ENCODE data around the gene UQCC2. TPM values are rescaled to one million over a fixed set of nuclear protein-coding genes. Genes with fewer than 3 reads are reported as not detected.

Gene UQCC2
- total and polyA plus RNA-seq, 12 donors, result 7.4 to 214 (median 72.9) TPM

DNA sequence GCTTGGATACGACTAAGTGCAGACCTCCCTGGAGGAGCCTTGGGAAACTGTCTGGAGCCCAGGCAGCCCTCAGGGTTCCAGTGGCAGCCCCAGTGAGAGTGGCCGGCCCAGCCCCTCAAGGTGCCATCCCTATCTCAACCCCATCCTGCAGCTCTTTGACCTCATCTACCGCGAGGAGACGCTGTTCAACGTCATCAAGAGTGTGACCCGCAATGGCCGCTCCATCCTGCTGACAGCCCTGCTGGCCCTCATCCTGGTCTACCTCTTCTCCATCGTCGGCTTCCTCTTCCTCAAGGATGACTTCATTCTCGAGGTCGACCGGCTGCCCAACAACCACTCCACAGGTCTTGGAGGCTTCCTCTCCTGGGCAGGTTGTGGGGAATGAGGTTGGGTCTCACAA, 20.7 kb downstream of the UQCC2 start:
- no peak overlapping the region for H3K27ac ChIP-seq
- 82 to 96% (median 88%) methylated on average over 12 to 13 of the region's 13 CpGs for WGBS, 4 donors
- intact Hi-C loops (cut with DNase I), result no loop called here
- H3K9me3 ChIP-seq (replicated peaks in 1 of 3), result no peaks in the 10 kb centered on the region
- no peak overlapping the region for H3K4me3 ChIP-seq
- H3K4me1 ChIP-seq (replicated peaks in 1 of 2), result peaks cover 0 to 15% of the 10 kb centered on the region in 2 donors
- no peak for DNase-seq
- no peaks in the 10 kb centered on the region for H3K27me3 ChIP-seq
- TF ChIP-seq, protein P1, sequence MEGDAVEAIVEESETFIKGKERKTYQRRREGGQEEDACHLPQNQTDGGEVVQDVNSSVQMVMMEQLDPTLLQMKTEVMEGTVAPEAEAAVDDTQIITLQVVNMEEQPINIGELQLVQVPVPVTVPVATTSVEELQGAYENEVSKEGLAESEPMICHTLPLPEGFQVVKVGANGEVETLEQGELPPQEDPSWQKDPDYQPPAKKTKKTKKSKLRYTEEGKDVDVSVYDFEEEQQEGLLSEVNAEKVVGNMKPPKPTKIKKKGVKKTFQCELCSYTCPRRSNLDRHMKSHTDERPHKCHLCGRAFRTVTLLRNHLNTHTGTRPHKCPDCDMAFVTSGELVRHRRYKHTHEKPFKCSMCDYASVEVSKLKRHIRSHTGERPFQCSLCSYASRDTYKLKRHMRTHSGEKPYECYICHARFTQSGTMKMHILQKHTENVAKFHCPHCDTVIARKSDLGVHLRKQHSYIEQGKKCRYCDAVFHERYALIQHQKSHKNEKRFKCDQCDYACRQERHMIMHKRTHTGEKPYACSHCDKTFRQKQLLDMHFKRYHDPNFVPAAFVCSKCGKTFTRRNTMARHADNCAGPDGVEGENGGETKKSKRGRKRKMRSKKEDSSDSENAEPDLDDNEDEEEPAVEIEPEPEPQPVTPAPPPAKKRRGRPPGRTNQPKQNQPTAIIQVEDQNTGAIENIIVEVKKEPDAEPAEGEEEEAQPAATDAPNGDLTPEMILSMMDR (IDR thresholded peaks at IDR 0.05), result no peak
- TF ChIP-seq POLR2A (IDR thresholded peaks at IDR 0.05), result no peak
- H3K36me3 ChIP-seq (replicated peaks in 1 of 2), result peaks cover 0 to 73% of the 10 kb centered on the region in 2 donors

DNA sequence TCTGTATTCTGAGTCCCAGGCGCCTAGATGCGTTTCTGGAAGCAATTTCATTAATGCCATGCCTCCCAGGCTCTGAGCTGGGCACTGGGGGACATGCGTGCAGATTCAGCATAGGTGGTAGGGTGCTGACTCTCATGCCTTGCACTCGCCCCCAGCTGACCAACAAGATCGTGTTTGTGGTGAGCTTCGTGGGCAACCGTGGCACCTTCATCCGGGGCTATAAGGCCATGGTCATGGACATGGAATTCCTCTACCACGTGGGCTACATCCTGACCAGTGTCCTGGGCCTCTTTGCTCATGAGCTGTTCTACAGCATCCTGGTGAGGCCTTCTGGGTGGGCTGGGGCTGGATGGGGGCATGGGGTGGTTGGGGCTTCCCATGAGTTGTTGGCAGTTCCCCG, 21.6 kb downstream of the UQCC2 start:
- DNase-seq, result no peak
- intact Hi-C loops (cut with DNase I), result no loop called here
- Histone ChIP-seq H3K4me3 (no peak overlapping the region), H3K4me1 (replicated peaks in 1 of 2) (peaks cover 0 to 8% of the 10 kb centered on the region in 2 donors), H3K9me3 (replicated peaks in 1 of 3) (no peaks in the 10 kb centered on the region), H3K36me3 (replicated peaks in 1 of 2) (peaks cover 0 to 73% of the 10 kb centered on the region in 2 donors), H3K27ac (no peak overlapping the region), H3K27me3 (no peaks in the 10 kb centered on the region)
- no peak for TF ChIP-seq POLR2A (IDR thresholded peaks at IDR 0.05)
- TF ChIP-seq, protein P1 (IDR thresholded peaks at IDR 0.05), result no peak
- 81 to 90% (median 89%) methylated on average over 6 to 10 of the region's 10 CpGs for WGBS, 4 donors

DNA sequence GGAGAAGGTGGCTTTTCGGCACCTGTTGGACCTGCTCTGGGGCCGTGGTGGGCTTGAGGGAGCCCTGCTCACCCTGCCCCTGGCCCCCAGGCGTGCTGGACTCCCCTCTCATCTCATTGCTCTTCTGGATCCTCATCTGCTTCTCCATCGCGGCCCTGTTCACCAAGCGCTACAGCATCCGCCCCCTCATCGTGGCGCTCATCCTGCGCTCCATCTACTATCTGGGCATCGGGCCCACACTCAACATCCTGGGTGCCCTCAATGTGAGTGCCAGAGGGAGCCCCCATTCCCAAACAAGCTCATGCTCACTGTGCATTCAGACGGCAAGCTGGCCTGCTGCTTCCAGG, 22.4 kb downstream of the UQCC2 start:
- no peak overlapping the region for H3K27ac ChIP-seq
- H3K9me3 ChIP-seq (replicated peaks in 1 of 3), result no peaks in the 10 kb centered on the region
- H3K27me3 ChIP-seq, result no peaks in the 10 kb centered on the region
- H3K4me3 ChIP-seq, result no peak overlapping the region
- H3K4me1 ChIP-seq (replicated peaks in 1 of 2), result peaks cover 0 to under 1% of the 10 kb centered on the region in 2 donors
- intact Hi-C loops (cut with DNase I), result no loop called here
- no peak for DNase-seq
- peaks cover 0 to 77% of the 10 kb centered on the region in 2 donors for H3K36me3 ChIP-seq (replicated peaks in 1 of 2)
- 80 to 96% (median 86%) methylated on average over 10 to 12 of the region's 12 CpGs for WGBS, 4 donors
- no peak for TF ChIP-seq POLR2A (IDR thresholded peaks at IDR 0.05)
- TF ChIP-seq, protein P1 (IDR thresholded peaks at IDR 0.05), result no peak

DNA sequence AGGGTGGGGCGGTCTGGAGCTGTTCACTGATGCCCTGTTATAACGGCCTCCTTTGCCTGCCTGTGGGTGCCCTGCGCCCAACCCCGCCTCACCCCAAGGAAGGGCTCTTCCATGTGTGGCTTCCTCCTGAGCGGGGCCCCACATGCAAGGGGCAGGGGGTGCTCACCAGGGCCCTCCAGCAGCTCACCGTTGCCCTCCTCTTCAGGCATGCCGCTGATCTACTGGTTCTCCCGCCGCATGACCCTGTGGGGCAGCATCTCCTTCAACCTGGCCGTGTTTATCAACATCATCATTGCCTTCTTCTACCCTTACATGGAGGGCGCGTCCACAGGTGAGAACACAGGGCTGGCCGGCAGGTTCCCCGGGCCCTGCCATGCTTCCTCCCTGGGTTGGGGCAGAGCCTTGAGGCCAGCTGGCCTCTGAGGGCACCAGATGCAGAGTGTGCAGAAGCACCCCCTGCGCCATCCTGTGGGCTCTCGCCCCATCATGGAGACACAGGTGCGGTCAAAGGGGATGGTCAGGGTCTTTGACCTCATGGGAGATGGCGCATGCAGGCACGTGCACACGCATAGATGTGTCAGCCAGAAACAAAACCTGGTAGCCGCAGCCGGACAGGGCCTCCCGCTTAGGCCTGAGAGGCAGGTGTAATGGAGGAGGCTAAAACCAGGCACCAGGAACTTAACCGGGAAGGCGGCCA, 22.9 kb downstream of the UQCC2 start:
- Histone ChIP-seq H3K9me3 (replicated peaks in 1 of 3) (no peaks in the 10 kb centered on the region), H3K27me3 (no peaks in the 10 kb centered on the region), H3K27ac (no peak overlapping the region), H3K36me3 (replicated peaks in 1 of 2) (peaks cover 0 to 74% of the 10 kb centered on the region in 2 donors), H3K4me1 (replicated peaks in 1 of 2) (peaks cover 0 to 4% of the 10 kb centered on the region in 2 donors), H3K4me3 (no peak overlapping the region)
- 90 to 92% (median 91%) methylated on average over 19 to 25 of the region's 25 CpGs for WGBS, 4 donors
- intact Hi-C loops (cut with DNase I), result no loop called here
- DNase-seq, result no peak
- TF ChIP-seq, protein P1 (IDR thresholded peaks at IDR 0.05), result no peak
